BE2C (cell line): ENCODE measurements around the gene C14orf132.

Source experiments
- DNase-seq: peaks from one replicate; pipeline ENCODE4 v3.0.0-alpha.2; 2020
- H3K27me3 ChIP-seq: fragments of 250-450 bp; sonication (Bioruptor Pico); 2 replicates; pipeline ENCODE4 v1.5.1; 2020; ENCODE audit warnings: mild to moderate bottlenecking
- H3K36me3 ChIP-seq: fragments of 250-450 bp; sonication (Bioruptor Pico); 2 replicates; pipeline ENCODE4 v1.5.1; 2020; ENCODE audit warnings: mild to moderate bottlenecking
- H3K4me1 ChIP-seq: fragments of 250-450 bp; sonication (Bioruptor Pico); 2 replicates; pipeline ENCODE4 v1.5.1; 2020
- H3K4me3 ChIP-seq: 2 replicates; pipeline ENCODE4 v1.5.1; 2011; ENCODE audit warnings: low read depth, low read length
- H3K9me3 ChIP-seq: fragments of 250-450 bp; sonication (Bioruptor Pico); 2 replicates; pipeline ENCODE4 v1.5.1; 2020
- CTCF ChIP-seq: IDR thresholded peaks from 2 replicates; pipeline ENCODE4 v1.5.1; 2012; ENCODE audit warnings: mild to moderate bottlenecking, low read depth, low read length

The C14orf132 gene

GRCh38 chr14:96103075-96103474 lies 63.9 kb downstream of the C14orf132 start:
- Histone ChIP-seq H3K9me3 (0 out of 2 replicates have a peak, but pooled peaks cover 5% of the 10 kb centered on the region), H3K4me1 (peaks cover 20% of the 10 kb centered on the region), H3K4me3 (no peak overlapping the region), H3K27me3 (no peaks in the 10 kb centered on the region), H3K36me3 (no peaks in the 10 kb centered on the region)
- no peak for DNase-seq
- no peak for TF ChIP-seq CTCF

GRCh38 chr14:96103560-96104460 lies 64.6 kb downstream of the C14orf132 start:
- H3K9me3 ChIP-seq: 0 out of 2 replicates have a peak, but pooled peaks cover 5% of the 10 kb centered on the region
- H3K4me1 ChIP-seq: peaks cover 15% of the 10 kb centered on the region; the same call in 1 of the 2 replicates
- H3K4me3 ChIP-seq: no peak overlapping the region
- TF ChIP-seq CTCF: no peak
- no peaks in the 10 kb centered on the region for H3K36me3 ChIP-seq
- no peaks in the 10 kb centered on the region for H3K27me3 ChIP-seq
- DNase-seq: no peak

GRCh38 chr14:96104469-96105057 lies 65.4 kb downstream of the C14orf132 start:
- DNase-seq: no peak
- H3K4me1 ChIP-seq: peaks cover 11% of the 10 kb centered on the region; the same call in 1 of the 2 replicates
- no peaks in the 10 kb centered on the region for H3K36me3 ChIP-seq
- no peaks in the 10 kb centered on the region for H3K27me3 ChIP-seq
- H3K9me3 ChIP-seq: 0 out of 2 replicates have a peak, but pooled peaks cover 5% of the 10 kb centered on the region
- H3K4me3 ChIP-seq: no peak overlapping the region
- TF ChIP-seq CTCF: no peak

- Histone ChIP-seq H3K4me3 (no peak overlapping the region), H3K27me3 (no peaks in the 10 kb centered on the region), H3K9me3 (0 out of 2 replicates have a peak, but pooled peaks cover 5% of the 10 kb centered on the region), H3K4me1 (peaks cover 8% of the 10 kb centered on the region; the same call in 1 of the 2 replicates), H3K36me3 (no peaks in the 10 kb centered on the region)
- DNase-seq: no peak
- no peak for TF ChIP-seq CTCF
Measured at GRCh38 chr14:96105089-96105925, 66.1 kb downstream of the C14orf132 start.

GRCh38 chr14:96105926-96106441 lies 66.8 kb downstream of the C14orf132 start:
- Histone ChIP-seq H3K4me3 (no peak overlapping the region), H3K9me3 (0 out of 2 replicates have a peak, but pooled peaks cover 5% of the 10 kb centered on the region), H3K36me3 (no peaks in the 10 kb centered on the region), H3K4me1 (peaks cover 3% of the 10 kb centered on the region; the same call in 1 of the 2 replicates), H3K27me3 (no peaks in the 10 kb centered on the region)
- TF ChIP-seq CTCF: no peak
- no peak for DNase-seq
